ENCODE results near the gene APBA1. TPM values are rescaled to one million over a fixed set of nuclear protein-coding genes. Genes with fewer than 3 reads are reported as not detected.

The APBA1 gene
- total RNA-seq, 1 experiment from 2014 or later: 1.8 TPM

DNA sequence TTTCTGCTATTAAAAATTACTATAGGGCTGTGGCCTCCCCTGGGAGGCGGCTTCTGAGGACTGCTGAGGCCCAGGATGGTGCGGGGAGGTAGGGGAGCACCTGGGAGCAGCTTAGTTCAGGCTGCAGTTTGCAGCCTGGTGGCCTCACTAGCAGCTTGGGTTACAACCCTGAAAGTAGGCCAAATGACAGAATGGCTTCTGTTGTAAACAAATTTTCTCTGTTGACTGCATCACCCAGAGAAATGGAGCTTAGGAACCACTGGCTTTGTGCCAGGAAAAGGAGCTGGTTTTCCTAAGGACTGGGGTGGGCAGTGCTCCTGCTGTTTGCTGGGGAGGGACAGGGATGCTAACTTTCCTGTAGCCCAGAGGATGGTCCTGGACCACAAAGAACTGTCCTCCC, 216.9 kb downstream of the APBA1 start:
- Histone ChIP-seq H3K9me3 (ENCODE audit: control insufficient read depth, low read depth, low read length) (no peaks in the 10 kb centered on the region), H3K79me2 (ENCODE audit: insufficient read depth, low read length) (no peaks in the 10 kb centered on the region), H2BK15ac (ENCODE audit: low read depth, low read length) (no peak overlapping the region), H3K79me1 (ENCODE audit: insufficient read depth, low read depth, low read length, poor library complexity, severe bottlenecking) (no peaks in the 10 kb centered on the region), H3K14ac (ENCODE audit: insufficient read depth, low read length) (no peak overlapping the region), H3K18ac (ENCODE audit: insufficient read length, low read depth, low read length) (no peak overlapping the region), H2BK120ac (ENCODE audit: low read depth, low read length, poor library complexity, severe bottlenecking) (no peak overlapping the region), H3K9ac (ENCODE audit: extremely low read depth, insufficient read length, low read length) (no peak overlapping the region), H2AK5ac (ENCODE audit: insufficient read length, low read length) (no peak overlapping the region), H2AFZ (ENCODE audit: low read length) (no peak overlapping the region), H3K23me2 (ENCODE audit: insufficient read length, low read depth, low read length, poor library complexity, severe bottlenecking) (no peaks in the 10 kb centered on the region), H3K27ac (ENCODE audit: insufficient read length, low read depth, low read length) (no peak overlapping the region), H3T11ph (ENCODE audit: low read length) (no peak overlapping the region), H4K8ac (replicated peaks; ENCODE audit: insufficient read length, low read depth, low read length) (no peak overlapping the region), H3K4me1 (ENCODE audit: insufficient read depth, low read length) (no peaks in the 10 kb centered on the region), H3K56ac (ENCODE audit: insufficient read length, low read depth, low read length) (no peak overlapping the region), H2BK12ac (ENCODE audit: insufficient read length, low read depth, low read length) (no peak overlapping the region), H2BK20ac (ENCODE audit: low read depth, low read length, poor library complexity, severe bottlenecking) (no peak overlapping the region), H3K4ac (ENCODE audit: low read depth, low read length) (no peak overlapping the region), H3K4me2 (ENCODE audit: insufficient read depth, insufficient read length, low read length) (no peak overlapping the region), H4K91ac (ENCODE audit: insufficient read length, low read depth, low read length) (no peak overlapping the region), H2BK5ac (ENCODE audit: insufficient read length, low read length) (no peak overlapping the region), H3K27me3 (ENCODE audit: insufficient read depth, low read length) (no peaks in the 10 kb centered on the region), H4K5ac (ENCODE audit: insufficient read length, low read depth, low read length) (no peak overlapping the region), H3K23ac (ENCODE audit: insufficient read length, low read depth, low read length) (no peak overlapping the region), H4K20me1 (ENCODE audit: control insufficient read depth, insufficient read depth, insufficient read length) (no peaks in the 10 kb centered on the region)
- no peak for DNase-seq
- WGBS (ENCODE audit: extremely low coverage, insufficient read length, low lambda C conversion rate): no CpG with 5 or more reads among the region's 2 CpGs
- Mint-ChIP-seq H3K4me1 (peaks cover 7 to 13% of the 10 kb centered on the region in 2 experiments; a peak in 3 of 4 replicates), H3K27ac (no peak overlapping the region; a peak in 1 of 7 replicates), H3K9me3 (peaks cover 0 to 9% of the 10 kb centered on the region in 2 experiments; a peak in 1 of 5 replicates), H3K27me3 (ENCODE audit: low read depth) (peaks cover 2% of the 10 kb centered on the region), H3K4me3 (no peak overlapping the region), H3K36me3 (ENCODE audit: insufficient read depth in 1 of 3, low read depth in 3 of 3) (peaks cover 0 to 5% (median 2%) of the 10 kb centered on the region in 3 experiments; a peak in 4 of 7 replicates)
- TF ChIP-seq, protein P1, sequence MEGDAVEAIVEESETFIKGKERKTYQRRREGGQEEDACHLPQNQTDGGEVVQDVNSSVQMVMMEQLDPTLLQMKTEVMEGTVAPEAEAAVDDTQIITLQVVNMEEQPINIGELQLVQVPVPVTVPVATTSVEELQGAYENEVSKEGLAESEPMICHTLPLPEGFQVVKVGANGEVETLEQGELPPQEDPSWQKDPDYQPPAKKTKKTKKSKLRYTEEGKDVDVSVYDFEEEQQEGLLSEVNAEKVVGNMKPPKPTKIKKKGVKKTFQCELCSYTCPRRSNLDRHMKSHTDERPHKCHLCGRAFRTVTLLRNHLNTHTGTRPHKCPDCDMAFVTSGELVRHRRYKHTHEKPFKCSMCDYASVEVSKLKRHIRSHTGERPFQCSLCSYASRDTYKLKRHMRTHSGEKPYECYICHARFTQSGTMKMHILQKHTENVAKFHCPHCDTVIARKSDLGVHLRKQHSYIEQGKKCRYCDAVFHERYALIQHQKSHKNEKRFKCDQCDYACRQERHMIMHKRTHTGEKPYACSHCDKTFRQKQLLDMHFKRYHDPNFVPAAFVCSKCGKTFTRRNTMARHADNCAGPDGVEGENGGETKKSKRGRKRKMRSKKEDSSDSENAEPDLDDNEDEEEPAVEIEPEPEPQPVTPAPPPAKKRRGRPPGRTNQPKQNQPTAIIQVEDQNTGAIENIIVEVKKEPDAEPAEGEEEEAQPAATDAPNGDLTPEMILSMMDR (conservative IDR thresholded peaks at IDR 0.05): no peak

Data from H9 (cell line).